H1 (cell line): Measurements from ENCODE around the gene LCN9. TPM values are rescaled to one million over a fixed set of nuclear protein-coding genes. Genes with fewer than 3 reads are reported as not detected.

Experiments
- CTCF ChIA-PET: fragments of 300-600 bp; sonication (Branson Sonifier 250); formaldehyde crosslinking; loops from one replicate; lab custom pipeline; 2021; ENCODE audit not compliant: partially characterized antibody; lab: Charles Lee
- POLR2A ChIA-PET: fragments of 300-600 bp; sonication (Branson Sonifier 250); formaldehyde crosslinking; loops from one replicate; lab custom pipeline; 2021; ENCODE audit warnings: inconsistent platforms; ENCODE audit not compliant: partially characterized antibody; lab: Charles Lee
- DNase-seq, 2 experiments: peaks; one replicate each; pipeline versions ENCODE4 v3.0.0 to v3.0.0-alpha.2; 2010 to 2022; ENCODE audit warnings: low spot score in 2 of 2, low read depth in 1 of 2, mixed read lengths in 1 of 2
- FAIRE-seq: peaks from 2 replicates; lab custom pipeline; 2011; peaks lifted over from hg19 to GRCh38; lab: Jason Lieb, UNC
- H2AFZ ChIP-seq: 2 replicates; pipeline ENCODE4 v1.8.1; 2012; ENCODE audit warnings: low read length, inconsistent platforms
- H2AK5ac ChIP-seq: 2 replicates; pipeline ENCODE4 v1.6.1; 2013; ENCODE audit warnings: low read depth, low read length
- H2BK120ac ChIP-seq: replicated peaks from 2 replicates; pipeline ENCODE3; 2013; ENCODE audit warnings: low read depth, low read length, inconsistent platforms
- H2BK12ac ChIP-seq: 2 replicates; pipeline ENCODE4 v1.6.1; 2013; ENCODE audit warnings: low read depth, low read length
- H2BK15ac ChIP-seq: 2 replicates; pipeline ENCODE4 v1.6.1; 2013; ENCODE audit warnings: low read length
- H2BK20ac ChIP-seq: 2 replicates; pipeline ENCODE4 v1.6.1; 2013; ENCODE audit warnings: low read length
- H2BK5ac ChIP-seq: 2 replicates; pipeline ENCODE4 v1.6.1; 2013; ENCODE audit warnings: low read depth, low read length
- H3K14ac ChIP-seq: 2 replicates; pipeline ENCODE4 v1.6.1; 2013; ENCODE audit warnings: inconsistent platforms; ENCODE audit not compliant: insufficient read length
- H3K18ac ChIP-seq: 2 replicates; pipeline ENCODE4 v1.6.1; 2013; ENCODE audit warnings: low read length; ENCODE audit errors: extremely low read depth
- H3K23ac ChIP-seq: 2 replicates; pipeline ENCODE4 v1.6.1; 2013; ENCODE audit warnings: inconsistent platforms; ENCODE audit not compliant: insufficient read length
- H3K23me2 ChIP-seq: 2 replicates; pipeline ENCODE4 v1.6.1; 2013; ENCODE audit warnings: low read depth, low read length
- H3K27ac ChIP-seq: 2 replicates; pipeline ENCODE4 v1.6.1; 2011; ENCODE audit warnings: low read depth, low read length, inconsistent platforms
- H3K27me3 ChIP-seq, 4 experiments: replicated peaks in 1 of 4; 1 replicate in 1 of 4; 2 replicates in 3 of 4; pipeline versions ENCODE4 v1.6.1 to v1.8.1; 2011 to 2013; ENCODE audit warnings: low read length in 3 of 4, mild to moderate bottlenecking in 3 of 4, inconsistent platforms in 2 of 4, mixed read lengths in 2 of 4, moderate library complexity in 1 of 4; ENCODE audit not compliant: control insufficient read depth in 3 of 4, insufficient read depth in 3 of 4; ENCODE audit errors: extremely low read depth in 1 of 4
- H3K36me3 ChIP-seq, 4 experiments: 2 replicates each; pipeline versions ENCODE4 v1.6.1 to v1.8.1; 2011 to 2013; ENCODE audit warnings: mild to moderate bottlenecking in 4 of 4, low read length in 3 of 4, moderate library complexity in 2 of 4, control low read depth in 1 of 4, inconsistent platforms in 1 of 4; ENCODE audit not compliant: insufficient read depth in 4 of 4, control insufficient read depth in 2 of 4
- H3K4ac ChIP-seq: replicated peaks from 2 replicates; pipeline ENCODE3; 2013; ENCODE audit warnings: low read length, low read depth, mixed read lengths, inconsistent platforms; ENCODE audit not compliant: insufficient read length
- H3K4me1 ChIP-seq, 4 experiments: replicated peaks in 1 of 4; 1 replicate in 1 of 4; 2 replicates in 3 of 4; pipeline versions ENCODE4 v1.6.1 to v1.8.1; 2011 to 2013; ENCODE audit warnings: low read length in 3 of 4, inconsistent platforms in 2 of 4, mixed read lengths in 1 of 4; ENCODE audit not compliant: insufficient read depth in 4 of 4, control insufficient read depth in 3 of 4
- H3K4me2 ChIP-seq, 2 experiments: 2 replicates each; pipeline versions ENCODE4 v1.6.1 to v1.8.1; 2011 to 2013; ENCODE audit warnings: low read depth in 2 of 2, low read length in 2 of 2, control low read depth in 1 of 2, inconsistent platforms in 1 of 2, mild to moderate bottlenecking in 1 of 2; ENCODE audit not compliant: insufficient read depth in 1 of 2
- H3K4me3 ChIP-seq, 4 experiments: fragments of 200-600, 300-600 bp in 1 of 4; sonication (generic), shearing (Covaris generic), sonication (Bioruptor Twin) in 1 of 4; 2 replicates each; pipeline versions ENCODE4 v1.5.1 to v1.8.1; 2011 to 2016; ENCODE audit warnings: low read length in 4 of 4, low read depth in 3 of 4, control low read depth in 2 of 4, inconsistent platforms in 2 of 4, mild to moderate bottlenecking in 2 of 4, mixed read lengths in 1 of 4, moderate library complexity in 1 of 4; ENCODE audit not compliant: insufficient read depth in 2 of 4; ENCODE audit errors: extremely low read depth in 1 of 4
- H3K56ac ChIP-seq: replicated peaks from 2 replicates; pipeline ENCODE3; 2013; ENCODE audit warnings: low read depth, mild to moderate bottlenecking, mixed read lengths, low read length, inconsistent platforms; ENCODE audit not compliant: insufficient read length
- H3K79me1 ChIP-seq: 2 replicates; pipeline ENCODE4 v1.6.1; 2013; ENCODE audit warnings: low read depth, low read length, control low read depth
- H3K79me2 ChIP-seq, 2 experiments: 2 replicates each; pipeline versions ENCODE4 v1.6.1 to v1.8.1; 2012 to 2013; ENCODE audit warnings: low read length in 2 of 2, mild to moderate bottlenecking in 2 of 2, inconsistent platforms in 1 of 2; ENCODE audit not compliant: insufficient read depth in 2 of 2, control insufficient read depth in 1 of 2
- H3K9ac ChIP-seq, 4 experiments: replicated peaks in 1 of 4; 1 replicate in 1 of 4; 2 replicates in 3 of 4; pipeline versions ENCODE4 v1.6.1 to v1.8.1; 2011 to 2013; ENCODE audit warnings: low read depth in 3 of 4, low read length in 3 of 4, control low read depth in 2 of 4, mild to moderate bottlenecking in 2 of 4, moderate library complexity in 2 of 4, inconsistent platforms in 1 of 4; ENCODE audit errors: extremely low read depth in 1 of 4
- H3K9me3 ChIP-seq, 2 experiments: 2 replicates each; pipeline versions ENCODE4 v1.6.1 to v1.8.1; 2012 to 2013; ENCODE audit warnings: mild to moderate bottlenecking in 2 of 2, moderate library complexity in 2 of 2, control low read depth in 1 of 2, inconsistent platforms in 1 of 2, low read depth in 1 of 2, low read length in 1 of 2, mixed read lengths in 1 of 2; ENCODE audit not compliant: insufficient read depth in 2 of 2
- H4K20me1 ChIP-seq, 2 experiments: replicated peaks in 1 of 2; 2 replicates each; pipeline versions ENCODE3 to v1.8.1; 2011 to 2013; ENCODE audit warnings: inconsistent platforms in 2 of 2, low read length in 2 of 2, mild to moderate bottlenecking in 1 of 2; ENCODE audit not compliant: insufficient read depth in 2 of 2, control insufficient read depth in 1 of 2
- H4K5ac ChIP-seq: 2 replicates; pipeline ENCODE4 v1.6.1; 2013; ENCODE audit warnings: low read length, low read depth, mixed read lengths, inconsistent platforms; ENCODE audit not compliant: insufficient read length
- H4K8ac ChIP-seq: 2 replicates; pipeline ENCODE4 v1.8.0; 2013; ENCODE audit warnings: mild to moderate bottlenecking, moderate library complexity, low read length, inconsistent platforms; ENCODE audit not compliant: insufficient read depth; ENCODE audit errors: extremely low read depth
- H4K91ac ChIP-seq: replicated peaks from 2 replicates; pipeline ENCODE3; 2013; ENCODE audit warnings: low read length, mixed read lengths, inconsistent platforms; ENCODE audit not compliant: insufficient read length
- BCL11A ChIP-seq, 2 experiments: IDR thresholded peaks; one replicate each; pipeline ENCODE4 v1.6.1; 2011; ENCODE audit warnings: low read depth in 2 of 2, low read length in 2 of 2, mild to moderate bottlenecking in 2 of 2
- CEBPB ChIP-seq: IDR thresholded peaks from 2 replicates; pipeline ENCODE4 v1.6.1; 2012; ENCODE audit warnings: low read depth, low read length
- TCF12 ChIP-seq: IDR thresholded peaks from 2 replicates; pipeline ENCODE4 v1.6.1; 2011; ENCODE audit warnings: low read depth, mild to moderate bottlenecking, low read length
- WGBS, 2 experiments: shearing (Covaris generic) in 1 of 2; methylation state at CpG; one replicate each; pipeline versions ENCODE4 v1.1.6 to v1.1.7; 2013 to 2015; ENCODE audit warnings: low lambda C conversion rate in 2 of 2, mixed read lengths in 2 of 2, inconsistent platforms in 1 of 2, low coverage in 1 of 2, missing lambda C conversion rate in 1 of 2; ENCODE audit not compliant: insufficient replicate concordance in 2 of 2, insufficient coverage in 1 of 2, insufficient read length in 1 of 2; ENCODE audit errors: extremely low coverage in 1 of 2, missing lambda C conversion rate in 1 of 2; 5-methylcytosine and 5-hydroxymethylcytosine counted together
- polyA plus RNA-seq, 7 experiments: library from polyadenylated mRNA; depleted of rRNA in 3 of 7; stranded (reverse) in 5 of 7; unstranded in 2 of 7; fragments of >200 nt in 5 of 7; fragments of 200-250 nt in 2 of 7; gene quantifications; 1 replicate in 5 of 7; 2 replicates in 1 of 7; 4 replicates in 1 of 7; pipeline versions ENCODE4 v1.2.1 to v1.2.3, GENCODE V29; 2011 to 2013; ENCODE audit warnings: missing spikeins in 2 of 7, mixed read lengths in 2 of 7
- total RNA-seq: library from RNA; stranded (reverse); fragmentation: NEBNext Ultra II Directional; extraction: Animal tissue kit (Norgen Biotek cat#: 25700); gene quantifications from 2 replicates; pipeline ENCODE4 v1.2.1, GENCODE V29; 2021

The LCN9 gene
- total and polyA plus RNA-seq, 2 of the 8 experiments (the other 6 are each of a cell fraction or from before 2014, with no cell fraction given), result 2.3 to 3.1 TPM

- Histone ChIP-seq H4K5ac (no peak overlapping the region), H2AK5ac (no peak overlapping the region), H3K18ac (no peak overlapping the region), H2BK5ac (peak overlapping the region; percentile 3; the same call in 1 of the 2 replicates), H2BK20ac (no peak overlapping the region), H3K9ac (no peak overlapping the region), H3K36me3 (no peaks in the 10 kb centered on the region), H3K79me2 (no peaks in the 10 kb centered on the region), H4K20me1 (no peaks in the 10 kb centered on the region), H2AFZ (no peak overlapping the region), H2BK120ac (no peak overlapping the region), H3K4me2 (no peak overlapping the region), H3K27me3 (no peaks in the 10 kb centered on the region; a peak in 1 of 7 replicates), H2BK15ac (peak overlapping the region; percentile 11; the same call in 1 of the 2 replicates), H3K4ac (no peak overlapping the region), H3K56ac (no peak overlapping the region), H3K79me1 (no peaks in the 10 kb centered on the region), H3K23ac (no peak overlapping the region), H2BK12ac (peak overlapping the region; percentile 52; the same call in 1 of the 2 replicates), H3K14ac (no peak overlapping the region), H3K4me1 (peaks cover 0 to 13% (median 2%) of the 10 kb centered on the region in 4 experiments; a peak in 4 of 7 replicates), H4K91ac (peak overlapping the region; percentile 4), H3K23me2 (no peaks in the 10 kb centered on the region), H3K9me3 (peaks cover 3 to 5% of the 10 kb centered on the region in 2 experiments; a peak in 1 of 4 replicates), H3K4me3 (no peak overlapping the region), H4K8ac (no peak overlapping the region), H3K27ac (no peak overlapping the region)
- ChIA-PET POLR2A (interaction anchor here (0.6 to 0.8 kb wide), 2 partner anchors 15 to 75 kb away, joined by 3 read pairs; no protein-coding TSS in a partner anchor), CTCF (interaction anchor here (0.8 to 1.8 kb wide), 4 partner anchors 16 to 120 kb away, joined by 3 to 5 read pairs (median 3); no protein-coding TSS in a partner anchor)
- WGBS, 2 experiments, result 90% methylated on average over 20 of the region's 22 CpGs; no CpG with 5 or more reads in 1 of the 2 experiments
- TF ChIP-seq BCL11A (IDR thresholded peaks at IDR 0.05; ENCODE audit: low read depth in 2 of 2, low read length in 2 of 2) (no peak), TCF12 (no peak), CEBPB (no peak)
- FAIRE-seq (no peak), DNase-seq (no peak)
Measured at GRCh38 chr9:135677641-135678168, 14.6 kb downstream of the LCN9 start.
